Aorta (tissue), 5 donors: ENCODE results near the gene KCNJ4. TPM values are rescaled to one million over a fixed set of nuclear protein-coding genes. Genes with fewer than 3 reads are reported as not detected.
A peak's percentile ranks its signal among the peaks of the same experiment; 100 is the strongest.

Experiments used
- ATAC-seq: fragments of 200-7000 bp; cut with Tn5 transposase; one replicate; pipeline ENCODE4 v1.9.1; 2022; ENCODE audit warnings: moderate library complexity; ENCODE audit not compliant: low FRiP score
- DNase-seq, 2 donors: peaks; one replicate each; pipeline ENCODE4 v3.0.0-alpha.2; 2020
- H3K27ac ChIP-seq, 2 donors: one replicate each; pipeline ENCODE4 v1.5.1; 2013; ENCODE audit warnings: low read length in 2 of 2, mild to moderate bottlenecking in 2 of 2, moderate library complexity in 2 of 2, control low read depth in 1 of 2, inconsistent platforms in 1 of 2, low read depth in 1 of 2
- H3K27me3 ChIP-seq, 2 donors: one replicate each; pipeline ENCODE4 v1.6.1; 2013; ENCODE audit warnings: control low read depth in 1 of 2, low read length in 1 of 2, mild to moderate bottlenecking in 1 of 2, moderate library complexity in 1 of 2; ENCODE audit not compliant: insufficient read depth in 2 of 2, control insufficient read depth in 1 of 2
- H3K36me3 ChIP-seq, 2 donors: one replicate each; pipeline ENCODE4 v1.6.1; 2013; ENCODE audit warnings: control low read depth in 1 of 2, low read length in 1 of 2, mild to moderate bottlenecking in 1 of 2; ENCODE audit not compliant: insufficient read depth in 2 of 2, control insufficient read depth in 1 of 2
- H3K4me1 ChIP-seq, 2 donors: one replicate each; pipeline ENCODE4 v1.6.1; 2013; ENCODE audit warnings: low read length in 2 of 2, control low read depth in 1 of 2, mild to moderate bottlenecking in 1 of 2, moderate library complexity in 1 of 2; ENCODE audit not compliant: insufficient read depth in 2 of 2, control insufficient read depth in 1 of 2
- H3K4me3 ChIP-seq, 2 donors: one replicate each; pipeline ENCODE4 v1.5.1; 2013; ENCODE audit warnings: low read length in 2 of 2, control low read depth in 1 of 2, mild to moderate bottlenecking in 1 of 2
- H3K9me3 ChIP-seq: one replicate; pipeline ENCODE4 v1.6.1; 2013; ENCODE audit warnings: mild to moderate bottlenecking, low read length; ENCODE audit not compliant: control insufficient read depth
- WGBS, 2 donors: extraction: QIAGEN DNeasy Blood & Tissue Kit; methylation state at CpG; one replicate each; pipeline ENCODE4 v1.1.7; 2013; 5-methylcytosine and 5-hydroxymethylcytosine counted together
- intact Hi-C, 2 donors: fragments of 100-400 bp; cut with DNase I; formaldehyde crosslinking; loops; one replicate each; pipeline versions ENCODE4 v1.14.2 to v1.15.0; 2022
- polyA plus RNA-seq, 2 donors: library from polyadenylated mRNA; stranded (reverse); fragments of 200-250 nt; gene quantifications; one replicate each; pipeline ENCODE4 v1.2.3, GENCODE V29; 2013
- total RNA-seq, 2 donors: library from RNA; stranded (reverse); fragmentation: NEBNext Ultra II Directional; extraction: Animal tissue kit (Norgen Biotek cat#: 25700); gene quantifications; one replicate each; pipeline ENCODE4 v1.2.1, GENCODE V29; 2021
- donor health status: healthy with polysubstance abuse.
- donor health status: Bipolar disorder and iron deficiency.
- donor health status: DM: no; HTN: no; CAD: no.
- donor health status: DM: no; HTN: no; CAD: no.
- donor health status: DM: yes; HTN: yes; CAD: no.

KCNJ4 gene
- total and polyA plus RNA-seq, 4 donors: not detected

- DNase-seq (peak; percentile 75 to 88), ATAC-seq (peak; percentile 23)
- Histone ChIP-seq H3K36me3 (no peaks in the 10 kb centered on the region), H3K27ac (no peak overlapping the region), H3K27me3 (no peaks in the 10 kb centered on the region), H3K9me3 (no peaks in the 10 kb centered on the region), H3K4me1 (no peaks in the 10 kb centered on the region), H3K4me3 (no peak overlapping the region)
- 13 to 15% methylated on average over 25 of the region's 25 CpGs for WGBS, 2 donors
- intact Hi-C loops: loop anchor here in 1 of 2 donors (5.0 kb wide), 1 partner anchor 40 kb away; no protein-coding TSS in a partner anchor
Measured at GRCh38 chr22:38452373-38453065, 2.5 kb downstream of the KCNJ4 start.

DNA sequence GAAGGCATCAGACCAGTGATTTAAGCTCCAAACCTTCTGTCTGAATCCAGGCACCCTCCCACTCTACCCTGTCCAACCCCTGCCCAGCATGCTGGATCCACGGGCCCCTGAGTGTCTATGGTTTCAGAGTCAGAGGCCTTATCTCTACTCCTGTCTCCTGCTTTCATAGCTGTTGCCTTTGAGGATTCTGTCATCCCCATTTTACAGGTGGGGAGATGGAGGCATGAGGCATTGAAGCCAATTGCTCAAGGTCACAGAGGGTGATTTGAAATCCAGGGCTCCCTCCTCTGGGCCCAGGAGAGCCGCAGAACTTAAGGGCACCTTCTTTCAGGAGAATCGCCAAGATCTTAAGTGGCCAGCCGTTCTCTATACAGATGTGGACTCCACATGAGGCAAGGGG lies 3.1 kb downstream of the KCNJ4 start:
- H3K4me1 ChIP-seq: no peaks in the 10 kb centered on the region
- no peak overlapping the region for H3K27ac ChIP-seq
- no peaks in the 10 kb centered on the region for H3K36me3 ChIP-seq
- 45 to 55% methylated on average over 4 of the region's 4 CpGs for WGBS, 2 donors
- H3K4me3 ChIP-seq: no peak overlapping the region
- no peak for DNase-seq
- no peaks in the 10 kb centered on the region for H3K9me3 ChIP-seq
- no peaks in the 10 kb centered on the region for H3K27me3 ChIP-seq
- ATAC-seq: no peak
- intact Hi-C loops: loop anchor here in 1 of 2 donors (5.0 kb wide), 1 partner anchor 40 kb away; no protein-coding TSS in a partner anchor

DNA sequence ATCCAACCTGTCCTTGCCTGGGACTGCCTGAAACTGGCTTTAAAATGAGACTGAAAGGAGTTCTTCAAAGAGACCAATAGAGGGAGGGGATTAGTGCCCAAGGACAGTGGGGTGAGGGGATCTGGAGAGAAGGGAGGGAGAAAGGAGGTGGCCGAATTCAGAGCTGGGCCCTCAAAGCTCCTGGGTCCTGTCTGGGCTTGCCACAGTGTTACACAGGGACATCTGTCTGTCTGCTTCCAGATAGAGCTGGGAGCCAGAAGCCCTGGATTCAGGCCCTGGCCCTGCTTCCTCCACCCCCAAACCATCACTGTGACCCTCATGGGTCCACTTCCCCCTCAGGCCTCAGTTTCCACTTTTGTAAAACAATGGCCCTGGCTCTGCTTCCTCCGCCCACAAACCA lies 3.6 kb downstream of the KCNJ4 start:
- Histone ChIP-seq H3K9me3 (no peaks in the 10 kb centered on the region), H3K27me3 (no peaks in the 10 kb centered on the region), H3K4me3 (no peak overlapping the region), H3K4me1 (no peaks in the 10 kb centered on the region), H3K36me3 (no peaks in the 10 kb centered on the region), H3K27ac (no peak overlapping the region)
- WGBS, 2 donors: 88 to 100% methylated on average over 2 of the region's 2 CpGs
- intact Hi-C loops: loop anchor here in 1 of 2 donors (5.0 kb wide), 1 partner anchor 39 kb away; no protein-coding TSS in a partner anchor
- ATAC-seq (no peak), DNase-seq (no peak)

- Histone ChIP-seq H3K4me1 (no peaks in the 10 kb centered on the region), H3K9me3 (no peaks in the 10 kb centered on the region), H3K4me3 (no peak overlapping the region), H3K27me3 (no peaks in the 10 kb centered on the region), H3K36me3 (no peaks in the 10 kb centered on the region), H3K27ac (no peak overlapping the region)
- ATAC-seq (no peak), DNase-seq (no peak)
- 38 to 42% methylated on average over 11 of the region's 11 CpGs for WGBS, 2 donors
- intact Hi-C loops: loop anchor here in 1 of 2 donors (5.0 kb wide), 1 partner anchor 38 kb away; no protein-coding TSS in a partner anchor
Measured at GRCh38 chr22:38450234-38450797, 4.7 kb downstream of the KCNJ4 start.

- no peak for ATAC-seq
- intact Hi-C loops: loop anchor here in 1 of 2 donors (5.0 kb wide), 1 partner anchor 37 kb away; no protein-coding TSS in a partner anchor
- WGBS, 2 donors: 69 to 74% methylated on average over 18 of the region's 18 CpGs
- no peak overlapping the region for H3K27ac ChIP-seq
- no peak overlapping the region for H3K4me3 ChIP-seq
- DNase-seq: no peak
- H3K27me3 ChIP-seq: no peaks in the 10 kb centered on the region
- no peaks in the 10 kb centered on the region for H3K4me1 ChIP-seq
- no peaks in the 10 kb centered on the region for H3K36me3 ChIP-seq
- no peaks in the 10 kb centered on the region for H3K9me3 ChIP-seq
Measured at GRCh38 chr22:38449776-38450175, 5.2 kb downstream of the KCNJ4 start.

GRCh38 chr22:38448945-38449745 lies 5.9 kb downstream of the KCNJ4 start:
- H3K27ac ChIP-seq: no peak overlapping the region
- no peaks in the 10 kb centered on the region for H3K36me3 ChIP-seq
- ATAC-seq (no peak), DNase-seq (no peak)
- H3K4me1 ChIP-seq: no peaks in the 10 kb centered on the region
- intact Hi-C loops: no loop called here
- WGBS, 2 donors: 79 to 80% methylated on average over 14 of the region's 14 CpGs
- H3K27me3 ChIP-seq: no peaks in the 10 kb centered on the region
- H3K4me3 ChIP-seq: no peak overlapping the region
- no peaks in the 10 kb centered on the region for H3K9me3 ChIP-seq

DNA sequence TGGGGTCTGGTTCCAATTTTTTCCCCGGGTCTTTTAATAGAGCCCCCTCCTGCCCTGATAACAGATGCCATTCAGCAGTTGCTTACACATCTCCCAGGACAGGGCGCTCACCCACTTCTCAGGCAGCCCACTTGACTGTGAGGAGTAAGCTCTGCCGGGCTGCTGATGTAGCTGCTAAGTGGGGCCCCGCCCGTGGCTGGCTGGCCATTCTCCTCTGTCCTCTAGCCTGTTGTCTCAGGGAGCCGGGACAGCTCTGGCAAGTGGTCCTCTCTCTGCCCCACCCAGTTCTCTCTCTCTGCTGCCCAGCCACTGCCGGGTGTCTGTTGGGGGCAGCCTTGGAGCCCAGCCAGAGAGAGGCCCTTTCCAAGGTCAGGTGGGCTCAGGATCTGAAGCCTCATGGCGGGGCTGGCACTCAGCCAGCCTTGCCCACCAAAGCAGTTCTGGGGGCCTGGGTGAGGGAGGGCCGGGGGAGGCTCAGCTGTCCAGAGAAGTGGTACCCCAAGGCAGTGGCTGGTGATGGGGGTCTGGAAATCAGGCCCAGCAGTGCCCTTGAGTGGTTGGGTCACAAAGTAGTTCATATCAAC lies 8.9 kb downstream of the KCNJ4 start:
- Histone ChIP-seq H3K9me3 (no peaks in the 10 kb centered on the region), H3K36me3 (no peaks in the 10 kb centered on the region), H3K27me3 (no peaks in the 10 kb centered on the region), H3K27ac (no peak overlapping the region), H3K4me1 (no peaks in the 10 kb centered on the region), H3K4me3 (no peak overlapping the region)
- intact Hi-C loops: no loop called here
- DNase-seq (no peak), ATAC-seq (no peak)
- WGBS, 2 donors: 63 to 69% methylated on average over 9 of the region's 9 CpGs

GRCh38 chr22:38444783-38445182 lies 10.2 kb downstream of the KCNJ4 start:
- Histone ChIP-seq H3K9me3 (no peaks in the 10 kb centered on the region), H3K4me1 (no peaks in the 10 kb centered on the region), H3K4me3 (no peak overlapping the region), H3K36me3 (no peaks in the 10 kb centered on the region), H3K27ac (no peak overlapping the region), H3K27me3 (no peaks in the 10 kb centered on the region)
- WGBS, 2 donors: 92 to 94% methylated on average over 10 of the region's 10 CpGs
- intact Hi-C loops: no loop called here
- no peak for ATAC-seq
- no peak for DNase-seq
